IPS DF 6.9 (cell line): ENCODE data around the gene CCDC106.

Experiments used
- DNase-seq: peaks from one replicate; pipeline ENCODE4 v3.0.0-alpha.2; 2013; ENCODE audit warnings: low read depth, low spot score
- H3K27ac ChIP-seq: one replicate; pipeline ENCODE4 v1.5.1; 2013; ENCODE audit warnings: low read length, control low read depth
- H3K27me3 ChIP-seq: 2 replicates; pipeline ENCODE4 v1.6.1; 2013; ENCODE audit warnings: mild to moderate bottlenecking, low read length; ENCODE audit not compliant: control insufficient read depth, insufficient read depth
- H3K36me3 ChIP-seq: 2 replicates; pipeline ENCODE4 v1.6.1; 2013; ENCODE audit warnings: low read length; ENCODE audit not compliant: control insufficient read depth, insufficient read depth
- H3K4me1 ChIP-seq: 2 replicates; pipeline ENCODE4 v1.6.1; 2013; ENCODE audit warnings: low read length; ENCODE audit not compliant: control insufficient read depth, insufficient read depth
- H3K4me3 ChIP-seq: 2 replicates; pipeline ENCODE4 v1.5.1; 2013; ENCODE audit warnings: mild to moderate bottlenecking, low read length
- H3K9me3 ChIP-seq: 2 replicates; pipeline ENCODE4 v1.6.1; 2013; ENCODE audit warnings: low read length, inconsistent platforms; ENCODE audit not compliant: control insufficient read depth, insufficient read depth
- WGBS: extraction: QIAGEN DNeasy Blood & Tissue Kit; methylation state at CpG from one replicate; pipeline ENCODE4 v1.1.7; 2013; ENCODE audit warnings: mixed read lengths, missing lambda C conversion rate; ENCODE audit not compliant: insufficient read length, insufficient coverage; 5-methylcytosine and 5-hydroxymethylcytosine counted together

Gene CCDC106

DNA sequence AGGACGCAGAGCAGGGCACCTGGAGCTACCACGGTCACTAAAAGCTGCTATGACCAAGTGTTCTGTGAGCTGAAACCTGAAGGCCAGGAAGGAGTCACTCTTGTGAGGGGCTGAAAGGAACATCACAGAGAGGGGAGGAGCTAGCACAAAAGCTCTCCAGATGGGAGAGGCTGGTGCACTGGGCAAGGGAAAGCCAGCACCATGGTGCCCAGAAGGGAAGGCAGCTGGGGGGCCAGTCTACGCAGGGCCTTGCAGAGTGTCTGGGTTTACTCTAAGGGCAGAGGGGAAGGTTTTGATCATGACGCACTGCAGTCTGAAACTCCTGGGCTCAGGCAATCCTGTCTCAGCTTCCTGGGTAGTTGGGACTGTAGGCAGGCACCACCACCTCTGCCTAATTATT, 11.3 kb upstream of the CCDC106 start:
- no peak overlapping the region for H3K4me3 ChIP-seq
- WGBS, result no CpG with 5 or more reads among the region's 4 CpGs

DNA sequence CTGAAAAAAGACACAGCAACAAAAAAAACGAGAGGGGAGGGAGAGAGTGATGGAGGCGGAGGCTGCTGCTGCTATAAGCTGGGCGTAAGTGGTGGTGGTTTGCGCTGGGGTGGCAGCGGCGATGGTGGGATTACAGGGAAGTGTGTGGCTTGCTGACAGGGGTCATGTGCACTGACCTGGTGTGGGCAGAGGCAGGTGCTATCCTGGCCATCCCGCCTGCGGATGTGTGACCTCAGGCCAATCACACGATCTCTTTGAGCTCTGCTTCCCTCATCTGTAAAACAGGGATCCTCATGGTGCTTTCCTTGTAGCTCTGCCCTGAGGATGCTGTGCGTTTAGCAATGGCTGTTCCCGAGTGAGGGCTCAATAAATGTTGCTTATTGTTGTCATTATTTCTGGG, 10.5 kb upstream of the CCDC106 start:
- H3K27ac ChIP-seq, result no peak overlapping the region
- WGBS, result no CpG with 5 or more reads among the region's 11 CpGs
- H3K36me3 ChIP-seq, result no peaks in the 10 kb centered on the region
- DNase-seq, result no peak
- no peaks in the 10 kb centered on the region for H3K27me3 ChIP-seq
- H3K4me3 ChIP-seq, result no peak overlapping the region
- no peaks in the 10 kb centered on the region for H3K9me3 ChIP-seq
- H3K4me1 ChIP-seq, result peaks cover 3% of the 10 kb centered on the region; the same call in 1 of the 2 replicates

More for the DNA sequence above, 11.3 kb upstream of the CCDC106 start:
- no peak overlapping the region for H3K27ac ChIP-seq
- no peaks in the 10 kb centered on the region for H3K9me3 ChIP-seq
- H3K36me3 ChIP-seq, result no peaks in the 10 kb centered on the region
- H3K4me1 ChIP-seq, result peaks cover 3% of the 10 kb centered on the region; the same call in 1 of the 2 replicates
- DNase-seq, result no peak
- no peaks in the 10 kb centered on the region for H3K27me3 ChIP-seq

DNA sequence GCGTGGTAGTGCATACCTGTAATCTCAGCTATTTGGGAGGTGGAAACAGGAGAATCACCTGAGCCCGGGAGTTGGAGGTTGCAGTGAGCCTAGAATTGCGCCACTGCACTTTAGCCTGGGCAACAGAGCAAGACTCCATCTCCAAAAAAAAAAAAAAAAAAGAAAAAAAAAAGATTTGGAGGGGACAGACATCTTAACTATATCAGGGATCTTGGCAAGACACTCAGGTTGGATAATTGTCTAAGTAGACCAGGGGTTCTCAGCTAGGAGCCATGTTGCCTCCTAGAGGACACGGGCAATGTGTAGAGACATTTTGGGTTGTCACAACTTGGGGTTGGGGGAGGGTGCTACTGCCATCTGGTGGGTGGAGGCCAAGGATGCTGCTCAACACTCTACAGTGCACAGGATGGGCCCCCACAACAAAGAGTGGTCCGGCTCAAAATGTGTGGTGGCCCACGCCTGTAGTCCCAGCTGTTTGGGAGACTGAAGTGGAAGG, 9.1 kb upstream of the CCDC106 start:
- no peak for DNase-seq
- H3K27me3 ChIP-seq, result no peaks in the 10 kb centered on the region
- H3K36me3 ChIP-seq, result no peaks in the 10 kb centered on the region
- WGBS, result no CpG with 5 or more reads among the region's 6 CpGs
- H3K27ac ChIP-seq, result no peak overlapping the region
- H3K4me3 ChIP-seq, result no peak overlapping the region
- peaks cover 3% of the 10 kb centered on the region; the same call in 1 of the 2 replicates for H3K4me1 ChIP-seq
- H3K9me3 ChIP-seq, result no peaks in the 10 kb centered on the region

DNA sequence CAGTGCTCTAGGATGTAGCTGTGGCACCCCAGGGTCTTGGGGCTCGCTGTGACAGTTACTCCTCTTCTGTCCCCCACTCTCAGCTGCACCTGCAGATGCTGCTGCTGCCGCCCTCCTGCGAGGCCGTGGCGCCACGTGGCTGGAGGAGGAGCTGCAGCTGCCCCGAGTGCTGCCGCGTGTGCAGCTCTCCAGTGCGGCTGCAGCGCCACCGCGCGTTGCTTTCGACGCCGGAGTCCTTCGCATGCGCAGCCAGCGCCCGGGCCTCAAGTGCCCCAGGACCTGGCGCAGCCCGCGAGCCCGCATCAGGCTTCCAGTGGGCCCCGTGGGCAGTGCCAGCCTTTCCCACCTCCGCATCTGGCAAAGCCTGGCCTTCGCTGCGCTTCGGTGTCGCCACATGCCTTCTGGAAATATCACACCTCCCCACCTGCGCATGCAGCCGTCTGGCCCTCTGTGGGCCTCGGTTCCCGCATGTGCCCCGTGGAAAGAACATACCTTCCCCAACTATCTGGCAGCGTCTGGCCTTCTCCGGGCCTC, 7.9 kb upstream of the CCDC106 start:
- no peak for DNase-seq
- Histone ChIP-seq H3K9me3 (no peaks in the 10 kb centered on the region), H3K27me3 (no peaks in the 10 kb centered on the region), H3K4me3 (no peak overlapping the region), H3K4me1 (peaks cover 3% of the 10 kb centered on the region; the same call in 1 of the 2 replicates), H3K36me3 (peaks cover 5% of the 10 kb centered on the region), H3K27ac (no peak overlapping the region)
- WGBS, result no CpG with 5 or more reads among the region's 38 CpGs

DNA sequence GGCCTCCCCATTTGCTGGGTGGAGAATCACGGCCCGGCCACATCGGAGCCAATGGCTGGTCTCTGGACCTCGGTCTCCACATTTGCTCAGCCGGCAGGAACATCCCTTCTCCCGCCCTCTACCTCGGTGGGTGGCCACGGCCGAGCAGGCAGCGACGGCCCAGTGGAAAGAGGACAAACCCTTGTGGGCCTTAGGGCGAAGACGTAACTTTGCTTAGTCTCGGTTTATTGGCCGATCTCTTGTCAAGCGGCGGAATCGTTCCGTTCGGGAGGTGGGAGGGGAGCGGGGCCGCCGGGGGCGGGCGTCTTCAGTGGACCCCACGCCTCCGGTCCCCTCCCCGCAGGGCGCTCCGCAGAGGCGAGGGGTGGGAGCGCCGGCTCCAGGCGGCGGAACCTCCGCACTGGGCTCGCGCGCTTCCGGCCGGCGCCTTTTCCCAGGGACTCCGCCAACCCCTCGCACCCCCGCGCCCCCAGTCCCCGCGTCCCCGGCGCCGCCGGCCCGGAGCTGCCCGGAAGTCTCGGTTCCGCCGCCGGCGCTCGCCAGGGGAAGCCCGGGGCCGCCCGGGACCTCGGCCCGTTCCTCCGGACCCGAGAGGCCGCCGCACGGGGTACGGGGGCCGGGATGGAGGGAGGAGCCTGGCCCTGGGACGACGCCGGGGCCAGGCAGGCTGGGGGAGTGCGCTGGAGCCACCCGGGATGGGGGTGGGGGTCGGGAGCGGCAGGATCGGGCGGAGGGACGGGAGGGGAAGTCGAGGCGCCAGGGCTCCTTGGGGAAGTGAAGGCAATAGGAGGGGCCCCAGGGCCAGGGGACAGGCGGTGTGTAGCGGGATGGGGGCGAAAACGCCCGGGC, 7.2 kb upstream of the CCDC106 start, which contains the start of gene ZNF580:
TSS of gene ZNF580 (plus strand) at position 426 of the 849 bp plus-strand sequence. CDS start 1,507 bp downstream, outside the sequence.
- peaks cover 8% of the 10 kb centered on the region for H3K36me3 ChIP-seq
- H3K4me3 ChIP-seq, result peak within 1 kb of the TSS; percentile 82; the same call in 1 of the 2 replicates
- no peaks in the 10 kb centered on the region for H3K9me3 ChIP-seq
- no peak within 1 kb of the TSS for H3K27ac ChIP-seq
- H3K4me1 ChIP-seq, result peaks cover 3% of the 10 kb centered on the region; the same call in 1 of the 2 replicates
- H3K27me3 ChIP-seq, result no peaks in the 10 kb centered on the region
- no CpG with 5 or more reads among the region's 89 CpGs for WGBS
- DNase-seq, result no peak

DNA sequence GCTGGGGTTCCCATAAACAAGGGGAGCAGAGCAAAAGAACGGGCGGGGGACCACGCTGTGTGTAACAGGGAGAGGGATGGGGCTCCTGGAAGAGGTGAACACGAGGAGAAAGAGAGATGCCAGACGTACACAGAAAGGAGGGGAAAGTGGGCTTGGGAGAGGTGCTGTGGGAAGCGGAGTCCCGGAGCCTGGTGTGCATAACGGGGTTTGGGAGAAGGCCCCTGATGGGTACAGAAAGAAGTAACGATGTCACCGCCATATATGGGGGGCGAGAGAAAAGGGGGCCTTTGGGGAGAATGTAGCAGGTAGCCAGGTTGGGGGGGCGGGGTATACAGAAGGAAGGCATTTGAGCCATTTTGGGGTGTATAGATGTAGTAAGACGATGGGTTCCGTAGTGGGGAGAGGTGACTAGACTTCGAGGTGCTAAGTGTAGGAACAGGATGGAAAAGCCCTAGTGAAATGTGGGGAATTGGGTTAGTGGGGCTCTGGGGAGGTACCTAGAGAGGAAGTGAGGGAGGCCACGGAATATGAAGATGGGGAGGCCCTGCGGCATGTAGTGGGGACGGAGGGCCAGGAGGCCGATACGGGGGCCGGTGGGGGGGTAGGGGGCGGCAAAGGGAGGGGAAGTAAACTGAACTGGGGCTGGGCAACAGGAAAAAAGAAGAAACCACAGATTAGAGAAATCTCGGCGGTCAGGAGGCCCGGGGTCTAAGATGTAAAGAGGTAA, 6.4 kb upstream of the CCDC106 start:
- no peak for DNase-seq
- Histone ChIP-seq H3K9me3 (no peaks in the 10 kb centered on the region), H3K27me3 (no peaks in the 10 kb centered on the region), H3K36me3 (peaks cover 8% of the 10 kb centered on the region), H3K27ac (no peak overlapping the region), H3K4me3 (peak overlapping the region; percentile 82; the same call in 1 of the 2 replicates), H3K4me1 (0 out of 2 replicates have a peak, but pooled peaks cover 1% of the 10 kb centered on the region)
- WGBS, result no CpG with 5 or more reads among the region's 25 CpGs

DNA sequence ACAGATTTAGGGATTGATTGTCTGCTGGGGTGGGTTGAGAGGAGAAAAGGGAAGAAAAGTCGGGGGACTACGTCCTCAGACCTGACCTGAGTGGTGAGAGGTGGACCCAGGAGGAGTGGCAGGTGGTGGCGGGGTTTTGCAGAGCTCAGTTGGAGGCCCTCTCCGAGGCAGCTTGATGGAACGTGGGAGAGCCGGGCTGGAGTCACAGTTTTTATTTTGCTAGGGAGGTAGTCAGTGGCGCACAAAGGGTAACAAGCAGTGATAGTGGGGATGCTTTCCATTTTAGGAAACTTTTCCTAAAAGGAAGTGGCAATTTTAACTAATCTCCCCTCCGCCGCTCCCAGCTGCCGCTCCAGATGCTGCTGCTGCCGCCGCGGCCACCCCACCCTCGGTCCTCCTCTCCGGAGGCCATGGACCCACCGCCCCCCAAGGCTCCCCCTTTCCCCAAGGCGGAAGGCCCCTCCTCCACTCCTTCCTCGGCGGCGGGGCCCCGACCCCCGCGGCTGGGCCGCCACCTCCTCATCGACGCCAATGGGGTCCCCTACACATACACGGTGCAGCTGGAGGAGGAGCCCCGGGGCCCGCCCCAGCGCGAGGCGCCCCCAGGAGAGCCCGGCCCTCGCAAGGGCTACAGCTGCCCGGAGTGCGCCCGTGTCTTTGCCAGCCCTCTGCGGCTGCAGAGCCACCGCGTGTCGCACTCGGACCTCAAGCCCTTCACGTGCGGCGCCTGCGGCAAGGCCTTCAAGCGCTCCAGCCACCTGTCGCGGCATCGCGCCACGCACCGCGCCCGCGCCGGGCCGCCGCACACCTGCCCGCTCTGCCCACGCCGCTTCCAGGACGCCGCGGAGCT, 5.6 kb upstream of the CCDC106 start:
- Histone ChIP-seq H3K4me3 (peak overlapping the region; percentile 82), H3K9me3 (no peaks in the 10 kb centered on the region), H3K27ac (no peak overlapping the region), H3K27me3 (no peaks in the 10 kb centered on the region), H3K36me3 (peaks cover 8% of the 10 kb centered on the region), H3K4me1 (0 out of 2 replicates have a peak, but pooled peaks cover 1% of the 10 kb centered on the region)
- DNase-seq, result no peak
- no CpG with 5 or more reads among the region's 65 CpGs for WGBS

DNA sequence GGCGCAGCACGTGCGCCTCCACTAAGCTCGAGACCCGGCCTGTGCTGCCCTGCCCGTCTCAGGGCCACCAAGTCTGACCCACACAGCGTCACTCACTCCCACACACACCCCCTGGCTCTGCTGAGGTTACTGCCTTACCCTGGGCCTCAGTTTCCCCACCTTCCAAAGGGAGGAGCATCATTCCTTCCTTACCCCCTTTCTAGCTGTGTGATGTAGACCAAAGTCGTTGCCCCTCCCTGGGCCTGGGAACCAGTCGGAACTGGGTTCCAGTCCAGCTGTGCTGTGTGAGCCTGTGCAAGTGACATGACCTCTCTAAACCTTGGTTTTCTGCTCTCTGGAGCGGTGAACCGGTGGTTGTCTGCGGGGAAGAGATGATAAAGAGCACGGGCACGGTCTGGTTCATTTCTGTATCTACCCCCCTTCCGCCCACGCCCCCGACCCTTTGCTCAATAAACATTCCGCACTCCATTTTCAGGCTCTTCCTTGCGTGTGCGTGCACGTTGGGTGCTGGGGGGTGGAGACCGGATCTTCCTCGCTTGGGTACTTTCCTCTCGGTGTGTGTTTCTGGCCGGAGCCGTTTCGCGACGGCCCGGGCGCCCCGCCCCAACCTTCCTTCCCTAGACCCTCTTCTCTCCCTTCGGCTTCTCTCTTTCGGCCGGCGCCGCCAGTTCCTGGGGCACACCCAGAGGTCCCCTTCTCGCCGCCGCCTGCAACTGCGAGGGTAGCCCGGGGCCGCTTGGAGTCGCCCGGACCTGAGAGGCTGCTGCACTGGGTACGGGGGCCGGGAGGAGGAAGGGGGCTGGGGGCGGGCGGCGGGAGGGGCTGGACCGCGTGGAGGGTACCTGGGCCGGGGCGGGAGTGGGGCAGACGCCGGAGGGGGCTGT, 4.8 kb upstream of the CCDC106 start, which contains the start of gene ZNF581:
TSS of gene ZNF581 (plus strand) at position 647 of the 884 bp plus-strand sequence. CDS start 923 bp downstream, outside the sequence.
- no peaks in the 10 kb centered on the region for H3K9me3 ChIP-seq
- H3K4me3 ChIP-seq, result peak within 1 kb of the TSS; percentile 82
- H3K27me3 ChIP-seq, result no peaks in the 10 kb centered on the region
- no CpG with 5 or more reads among the region's 56 CpGs for WGBS
- DNase-seq, result no peak
- H3K27ac ChIP-seq, result no peak within 1 kb of the TSS
- H3K4me1 ChIP-seq, result 0 out of 2 replicates have a peak, but pooled peaks cover 1% of the 10 kb centered on the region
- H3K36me3 ChIP-seq, result peaks cover 8% of the 10 kb centered on the region

DNA sequence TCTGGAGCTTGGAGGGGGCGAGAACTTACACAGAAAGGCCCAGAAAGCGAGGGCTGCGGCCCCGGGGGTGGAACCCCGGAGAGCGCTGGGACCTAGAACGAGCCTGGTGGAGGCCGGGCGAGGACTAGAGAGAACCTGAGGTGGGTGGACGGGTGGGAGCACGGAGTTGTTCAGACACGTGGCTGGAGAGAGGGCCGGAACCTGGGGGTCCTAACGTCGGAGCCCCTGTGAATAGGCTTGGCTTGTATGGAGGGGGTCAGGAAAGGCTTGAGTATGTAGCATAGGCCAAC, 4.2 kb upstream of the CCDC106 start:
- Histone ChIP-seq H3K4me3 (peak overlapping the region; percentile 82), H3K27me3 (no peaks in the 10 kb centered on the region), H3K27ac (no peak overlapping the region), H3K36me3 (peaks cover 8% of the 10 kb centered on the region), H3K9me3 (no peaks in the 10 kb centered on the region), H3K4me1 (0 out of 2 replicates have a peak, but pooled peaks cover 4% of the 10 kb centered on the region)
- no peak for DNase-seq
- no CpG with 5 or more reads among the region's 15 CpGs for WGBS
